IMR-90 (cell line): ENCODE results near the gene CCDC152. TPM values are rescaled to one million over a fixed set of nuclear protein-coding genes. Genes with fewer than 3 reads are reported as not detected.

Experiments
- ATAC-seq: fragments of 200-7000 bp; cut with Tn5 transposase; 2 replicates; pipeline ENCODE4 v1.9.1; 2020; ENCODE audit warnings: low read depth, mild to moderate bottlenecking, moderate library complexity
- BruUV-seq: library from RNA; stranded (reverse); fragments of 400-500 nt; replicated peaks from 2 replicates; lab custom pipeline; 2021; lab: Mats Ljungman, UMichigan
- CTCF ChIA-PET: fragments of 300-600 bp; formaldehyde crosslinking; extraction: SDS; loops from one replicate; lab custom pipeline; 2021; ENCODE audit warnings: antibody characterized with exemption; lab: Yijun Ruan, JAX
- POLR2A ChIA-PET: fragments of 300-600 bp; sonication (Branson Sonifier 250); formaldehyde crosslinking; loops from one replicate; lab custom pipeline; 2022; ENCODE audit warnings: antibody characterized with exemption; ENCODE audit not compliant: unreplicated experiment; lab: Charles Lee
- DNase-seq: peaks from one replicate; pipeline ENCODE4 v3.0.0; 2013
- H2AFZ ChIP-seq: replicated peaks from 2 replicates; pipeline ENCODE3; 2013; ENCODE audit warnings: low read length, mild to moderate bottlenecking; ENCODE audit not compliant: poor library complexity
- H2AK5ac ChIP-seq: 2 replicates; pipeline ENCODE4 v1.6.1; 2013; ENCODE audit warnings: low read depth, low read length, inconsistent platforms
- H2AK9ac ChIP-seq: replicated peaks from 2 replicates; pipeline ENCODE3; 2013; ENCODE audit warnings: mild to moderate bottlenecking, low read depth, low read length, moderate library complexity; ENCODE audit not compliant: poor library complexity
- H2BK120ac ChIP-seq: 2 replicates; pipeline ENCODE4 v1.6.1; 2013; ENCODE audit warnings: low read depth, low read length, inconsistent platforms
- H2BK15ac ChIP-seq: 3 replicates; pipeline ENCODE4 v1.6.1; 2013; ENCODE audit warnings: low read depth, low read length, inconsistent platforms
- H2BK20ac ChIP-seq: 2 replicates; pipeline ENCODE4 v1.6.1; 2013; ENCODE audit warnings: low read depth, mild to moderate bottlenecking, inconsistent platforms, low read length, moderate library complexity
- H2BK5ac ChIP-seq: 2 replicates; pipeline ENCODE4 v1.6.1; 2013; ENCODE audit warnings: mild to moderate bottlenecking, low read depth, low read length, inconsistent platforms; ENCODE audit not compliant: poor library complexity, severe bottlenecking
- H3K14ac ChIP-seq: replicated peaks from 2 replicates; pipeline ENCODE4 v1.6.1; 2013; ENCODE audit warnings: low read depth, low read length, inconsistent platforms
- H3K18ac ChIP-seq: 2 replicates; pipeline ENCODE4 v1.6.1; 2013; ENCODE audit warnings: low read depth, low read length, control low read depth
- H3K23ac ChIP-seq: 2 replicates; pipeline ENCODE4 v1.6.1; 2013; ENCODE audit warnings: low read depth, low read length, inconsistent platforms
- H3K27ac ChIP-seq: 2 replicates; pipeline ENCODE4 v1.5.1; 2013; ENCODE audit warnings: mild to moderate bottlenecking, control low read depth, low read length; ENCODE audit not compliant: insufficient read depth
- H3K27me3 ChIP-seq: 2 replicates; pipeline ENCODE4 v1.6.1; 2013; ENCODE audit warnings: low read length; ENCODE audit not compliant: control insufficient read depth, insufficient read depth
- H3K36me3 ChIP-seq: 2 replicates; pipeline ENCODE4 v1.6.1; 2013; ENCODE audit warnings: low read length, mixed read lengths; ENCODE audit not compliant: control insufficient read depth, insufficient read depth
- H3K4ac ChIP-seq: 2 replicates; pipeline ENCODE4 v1.6.1; 2013; ENCODE audit warnings: low read depth, low read length, inconsistent platforms
- H3K4me1 ChIP-seq: 2 replicates; pipeline ENCODE4 v1.6.1; 2013; ENCODE audit warnings: low read length, mixed read lengths; ENCODE audit not compliant: control insufficient read depth, insufficient read depth
- H3K4me2 ChIP-seq: 2 replicates; pipeline ENCODE4 v1.6.1; 2013; ENCODE audit warnings: low read depth, mild to moderate bottlenecking, control low read depth, low read length, moderate library complexity
- H3K4me3 ChIP-seq: 2 replicates; pipeline ENCODE4 v1.5.1; 2013; ENCODE audit warnings: low read depth, mild to moderate bottlenecking, control low read depth, low read length, moderate library complexity; ENCODE audit not compliant: insufficient read depth
- H3K56ac ChIP-seq: 2 replicates; pipeline ENCODE4 v1.6.1; 2013; ENCODE audit warnings: low read length, inconsistent platforms; ENCODE audit not compliant: insufficient read depth; ENCODE audit errors: extremely low read depth
- H3K79me1 ChIP-seq, 2 experiments: 2 replicates each; pipeline ENCODE4 v1.6.1; 2013; ENCODE audit warnings: low read length in 2 of 2, inconsistent platforms in 1 of 2, low read depth in 1 of 2
- H3K9ac ChIP-seq: 2 replicates; pipeline ENCODE4 v1.6.1; 2013; ENCODE audit warnings: low read depth, low read length, control low read depth
- H3K9me1 ChIP-seq: 2 replicates; pipeline ENCODE4 v1.6.1; 2013; ENCODE audit warnings: low read length, inconsistent platforms; ENCODE audit not compliant: insufficient read depth
- H3K9me3 ChIP-seq: 2 replicates; pipeline ENCODE4 v1.6.1; 2013; ENCODE audit warnings: low read length; ENCODE audit not compliant: control insufficient read depth, insufficient read depth
- H4K20me1 ChIP-seq: 2 replicates; pipeline ENCODE4 v1.6.1; 2013; ENCODE audit warnings: low read length, inconsistent platforms; ENCODE audit not compliant: insufficient read depth
- H4K5ac ChIP-seq: 2 replicates; pipeline ENCODE4 v1.6.1; 2013; ENCODE audit warnings: mild to moderate bottlenecking, low read depth, low read length, control low read depth
- H4K8ac ChIP-seq, 2 experiments: 2 replicates each; pipeline ENCODE4 v1.6.1; 2013; ENCODE audit warnings: low read depth in 2 of 2, low read length in 2 of 2, control low read depth in 1 of 2, inconsistent platforms in 1 of 2
- H4K91ac ChIP-seq: 2 replicates; pipeline ENCODE4 v1.6.1; 2013; ENCODE audit warnings: low read depth, low read length, inconsistent platforms; ENCODE audit not compliant: insufficient read depth
- BHLHE40 ChIP-seq: fragments of 150-350 bp; IDR thresholded peaks from 2 replicates; pipeline ENCODE4 v1.6.1; 2016; ENCODE audit warnings: mild to moderate bottlenecking, low read depth, low read length
- CHD1 ChIP-seq: IDR thresholded peaks from 2 replicates; pipeline ENCODE4 v1.6.1; 2012; ENCODE audit warnings: low read depth, low read length, improper control_type of control experiment
- FOS ChIP-seq: fragments of 150-350 bp; IDR thresholded peaks from 2 replicates; pipeline ENCODE4 v1.6.1; 2016; ENCODE audit warnings: low read depth, low read length
- RAD21 ChIP-seq: IDR thresholded peaks from 2 replicates; pipeline ENCODE4 v1.6.1; 2012; ENCODE audit warnings: low read length, improper control_type of control experiment
- WGBS, 2 experiments: methylation state at CpG; one replicate each; pipeline versions ENCODE4 v1.1.5 to v1.1.7; 2013; ENCODE audit warnings: missing lambda C conversion rate in 2 of 2; ENCODE audit not compliant: insufficient read length in 1 of 2; ENCODE audit errors: extremely low coverage in 2 of 2; 5-methylcytosine and 5-hydroxymethylcytosine counted together
- dilution Hi-C: fragments of 300-500 bp; cut with HindIII; formaldehyde crosslinking; loops from one replicate; pipeline ENCODE4 v1.14.3; 2018; ENCODE audit warnings: low sequenced_read_pairs; ENCODE audit not compliant: unreplicated experiment
- in situ Hi-C: fragments of 300-500 bp; cut with MboI; formaldehyde crosslinking; loops from 3 replicates; pipeline ENCODE4 v1.14.3; 2019; ENCODE audit warnings: low sequenced_read_pairs, inconsistent platforms, mixed read lengths
- intact Hi-C: fragments of 100-400 bp; cut with micrococcal nuclease; formaldehyde crosslinking; loops from 2 replicates; pipeline ENCODE4 v1.10.0; 2022
- polyA plus RNA-seq, 3 experiments: library from polyadenylated mRNA; depleted of rRNA; stranded (reverse); fragments of >200 nt; gene quantifications; 2 replicates each; pipeline ENCODE4 v1.2.3, GENCODE V29; 2012; ENCODE audit warnings: low replicate concordance in 1 of 3
- total RNA-seq: library from RNA; depleted of rRNA; stranded (reverse); fragments of >200 nt; gene quantifications from 2 replicates; pipeline ENCODE4 v1.2.3, GENCODE V29; 2012
- TF ChIP-seq, protein P1 (sequence below): conservative IDR thresholded peaks from 2 replicates; pipeline ENCODE4 v1.5.1; 2012; ENCODE audit warnings: mild to moderate bottlenecking, low read depth, low read length, improper control_type of control experiment

The CCDC152 gene
- total and polyA plus RNA-seq, 2 of the 4 experiments (the other 2 are of a cell fraction) = 0.87 to 0.90 TPM

GRCh38 chr5:42806701-42807262 lies 50.2 kb downstream of the CCDC152 start:
- no peak overlapping the region for H3K14ac ChIP-seq
- H3K27ac ChIP-seq = no peak overlapping the region
- H3K9ac ChIP-seq = no peak overlapping the region
- TF ChIP-seq CHD1 (no peak), BHLHE40 (no peak), FOS (no peak), RAD21 (no peak)
- TF ChIP-seq, protein P1, sequence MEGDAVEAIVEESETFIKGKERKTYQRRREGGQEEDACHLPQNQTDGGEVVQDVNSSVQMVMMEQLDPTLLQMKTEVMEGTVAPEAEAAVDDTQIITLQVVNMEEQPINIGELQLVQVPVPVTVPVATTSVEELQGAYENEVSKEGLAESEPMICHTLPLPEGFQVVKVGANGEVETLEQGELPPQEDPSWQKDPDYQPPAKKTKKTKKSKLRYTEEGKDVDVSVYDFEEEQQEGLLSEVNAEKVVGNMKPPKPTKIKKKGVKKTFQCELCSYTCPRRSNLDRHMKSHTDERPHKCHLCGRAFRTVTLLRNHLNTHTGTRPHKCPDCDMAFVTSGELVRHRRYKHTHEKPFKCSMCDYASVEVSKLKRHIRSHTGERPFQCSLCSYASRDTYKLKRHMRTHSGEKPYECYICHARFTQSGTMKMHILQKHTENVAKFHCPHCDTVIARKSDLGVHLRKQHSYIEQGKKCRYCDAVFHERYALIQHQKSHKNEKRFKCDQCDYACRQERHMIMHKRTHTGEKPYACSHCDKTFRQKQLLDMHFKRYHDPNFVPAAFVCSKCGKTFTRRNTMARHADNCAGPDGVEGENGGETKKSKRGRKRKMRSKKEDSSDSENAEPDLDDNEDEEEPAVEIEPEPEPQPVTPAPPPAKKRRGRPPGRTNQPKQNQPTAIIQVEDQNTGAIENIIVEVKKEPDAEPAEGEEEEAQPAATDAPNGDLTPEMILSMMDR = no peak
- no peak overlapping the region for H2AFZ ChIP-seq
- H4K20me1 ChIP-seq = no peaks in the 10 kb centered on the region
- no peak overlapping the region for H4K91ac ChIP-seq
- no peak for DNase-seq
- H2AK5ac ChIP-seq = no peak overlapping the region
- H2BK5ac ChIP-seq = no peak overlapping the region
- no peaks in the 10 kb centered on the region for H3K4me1 ChIP-seq
- H3K18ac ChIP-seq = no peak overlapping the region
- 100% methylated on average over 1 of the region's 3 CpGs; no CpG with 5 or more reads in 1 of the 2 experiments for WGBS, 2 experiments
- no peak overlapping the region for H2BK15ac ChIP-seq
- intact Hi-C loops (no loop called here), dilution Hi-C loops (no loop called here), in situ Hi-C loops (no loop called here)
- H3K4me3 ChIP-seq = no peak overlapping the region
- no peaks in the 10 kb centered on the region for H3K79me1 ChIP-seq
- H3K56ac ChIP-seq = no peak overlapping the region
- ChIA-PET POLR2A (no interaction called here), CTCF (no interaction called here)
- no peak overlapping the region for H3K4ac ChIP-seq
- H3K9me3 ChIP-seq = no peaks in the 10 kb centered on the region
- no peak overlapping the region for H2AK9ac ChIP-seq
- no peaks in the 10 kb centered on the region for H3K9me1 ChIP-seq
- no peak overlapping the region for H4K5ac ChIP-seq
- H2BK120ac ChIP-seq = no peak overlapping the region
- no peaks in the 10 kb centered on the region for H3K27me3 ChIP-seq
- no peak for ATAC-seq
- H3K36me3 ChIP-seq = no peaks in the 10 kb centered on the region
- no TSS peak for BruUV-seq
- H2BK20ac ChIP-seq = no peak overlapping the region
- no peak overlapping the region for H3K4me2 ChIP-seq
- no peak overlapping the region for H4K8ac ChIP-seq
- no peak overlapping the region for H3K23ac ChIP-seq
